AG10803 (cell line): ENCODE data around the gene ZKSCAN1.
"Not testable (repeated sequence)": the region's sequence is repeated elsewhere in the genome, so short reads cannot be mapped to it uniquely, and the experiment has no call there.

Experiments used
- DNase-seq: peaks from one replicate; pipeline ENCODE4 v3.0.0; 2010; ENCODE audit warnings: low read depth
- H3K4me3 ChIP-seq: 2 replicates; pipeline ENCODE4 v1.5.1; 2011; ENCODE audit warnings: mild to moderate bottlenecking, low read length, control low read depth
- CTCF ChIP-seq: conservative IDR thresholded peaks from 2 replicates; pipeline ENCODE4 v1.5.1; 2011; ENCODE audit warnings: mild to moderate bottlenecking, low read length, control low read depth, inconsistent platforms

ZKSCAN1 gene

GRCh38 chr7:99979814-99980225 is 35.6 kb upstream of the ZKSCAN1 start:
- H3K4me3 ChIP-seq, DNase-seq: not testable (repeated sequence)
- TF ChIP-seq CTCF: peak; percentile 47

DNA sequence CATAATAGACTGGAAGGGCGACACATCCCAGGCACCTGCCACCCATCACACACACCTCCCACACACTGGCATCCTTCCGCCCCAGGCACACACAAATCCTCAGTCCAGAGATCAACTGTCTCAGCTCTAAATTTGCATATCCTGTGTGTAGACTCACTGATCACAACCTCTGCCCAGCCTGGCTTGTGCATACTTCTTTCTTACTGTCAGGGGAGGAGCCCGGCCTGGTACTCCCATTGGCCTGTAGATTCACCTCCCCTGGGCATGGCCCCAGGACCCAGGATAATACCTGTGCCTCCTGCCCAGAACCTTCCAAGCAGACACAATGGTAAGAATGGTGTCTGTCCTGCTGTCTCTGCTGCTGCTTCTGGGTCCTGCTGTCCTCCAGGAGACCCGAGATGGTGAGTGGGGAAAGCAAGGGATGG is 34.9 kb upstream of the ZKSCAN1 start:
- H3K4me3 ChIP-seq, DNase-seq: not testable (repeated sequence)

- H3K4me3 ChIP-seq, DNase-seq: not testable (repeated sequence)
These were observed 34.3 kb upstream of the ZKSCAN1 start for GRCh38 chr7:99981066-99981465.

- no peak for DNase-seq
- H3K4me3 ChIP-seq: no peak overlapping the region
- no peak for TF ChIP-seq CTCF
These were observed 30.8 kb upstream of the ZKSCAN1 start for GRCh38 chr7:99984593-99984992.

DNA sequence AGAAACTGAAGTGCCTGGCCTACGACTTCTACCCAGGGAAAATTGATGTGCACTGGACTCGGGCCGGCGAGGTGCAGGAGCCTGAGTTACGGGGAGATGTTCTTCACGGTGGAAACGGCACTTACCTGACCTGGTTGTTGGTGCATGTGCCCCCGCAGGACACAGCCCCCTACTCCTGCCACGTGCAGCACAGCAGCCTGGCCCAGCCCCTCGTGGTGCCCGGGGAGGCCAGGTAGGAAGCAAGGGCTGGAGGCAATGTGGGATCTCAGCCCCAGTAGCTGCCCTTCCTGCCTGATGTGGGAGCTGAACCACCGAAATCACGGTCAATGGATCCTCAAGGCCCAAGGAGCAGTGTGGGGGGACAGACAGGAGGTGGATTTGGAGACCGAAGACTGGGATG is 28.1 kb upstream of the ZKSCAN1 start:
- not testable (repeated sequence) for H3K4me3 ChIP-seq

DNA sequence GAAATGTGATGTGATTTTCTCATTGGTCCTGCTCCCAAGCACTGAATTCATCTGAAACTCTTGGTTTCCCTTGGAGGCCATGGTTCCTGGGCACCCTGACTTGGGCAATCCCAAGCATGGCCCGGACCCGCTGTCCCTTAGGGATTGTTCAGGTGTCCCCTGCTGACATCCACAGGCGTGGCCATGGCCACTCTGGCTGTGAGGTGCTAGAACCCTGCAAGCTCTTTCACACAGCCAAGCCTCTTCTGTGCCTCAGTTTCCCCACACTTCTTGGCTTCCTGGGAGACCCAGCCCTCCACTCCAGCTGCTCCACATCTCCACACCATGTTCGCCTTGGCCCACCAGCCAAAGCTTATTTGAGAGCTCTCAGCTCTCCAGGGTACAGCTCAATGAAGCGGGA is 27.6 kb upstream of the ZKSCAN1 start:
- H3K4me3 ChIP-seq: no peak overlapping the region
- no peak for TF ChIP-seq CTCF
- DNase-seq: no peak

More for the DNA sequence above, 28.1 kb upstream of the ZKSCAN1 start:
- DNase-seq: not testable (repeated sequence)

- peak overlapping the region; percentile 33 for H3K4me3 ChIP-seq
- DNase-seq: no peak
- TF ChIP-seq CTCF: no peak
These were observed 24.9 kb upstream of the ZKSCAN1 start for GRCh38 chr7:99990460-99990852.

DNA sequence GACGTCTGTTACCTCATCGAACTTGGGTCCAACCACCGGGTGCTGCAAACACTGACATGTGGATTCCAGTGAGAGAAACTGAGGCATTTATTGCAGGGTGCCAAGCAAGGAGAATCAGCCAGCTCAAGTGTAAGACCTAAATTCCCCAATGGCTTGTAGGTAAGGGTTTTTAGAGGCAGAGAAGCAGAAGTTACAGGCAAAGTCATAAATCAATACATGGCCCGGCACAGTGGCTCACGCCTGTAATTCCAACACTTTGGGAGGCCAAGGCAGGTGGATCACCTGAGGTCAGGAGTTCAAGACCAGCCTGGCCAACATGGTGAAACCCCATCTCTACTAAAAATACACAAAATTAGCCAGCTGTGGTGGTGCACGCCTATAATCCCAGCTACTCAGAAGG is 23.9 kb upstream of the ZKSCAN1 start:
- DNase-seq, H3K4me3 ChIP-seq: not testable (repeated sequence)

GRCh38 chr7:99992330-99993038 is 22.9 kb upstream of the ZKSCAN1 start:
- TF ChIP-seq CTCF: no peak
- no peak for DNase-seq
- no peak overlapping the region for H3K4me3 ChIP-seq
